GM12892 (cell line): ENCODE measurements around the gene NAGS.

Source experiments
- POLR2A ChIP-seq: IDR thresholded peaks from 2 replicates; pipeline ENCODE4 v1.6.1; 2011; ENCODE audit warnings: low read depth, low read length, control low read depth
- POLR2AphosphoS5 ChIP-seq: IDR thresholded peaks from 2 replicates; pipeline ENCODE4 v1.6.1; 2011; ENCODE audit warnings: low read depth, low read length, control low read depth
- TAF1 ChIP-seq: IDR thresholded peaks from 2 replicates; pipeline ENCODE4 v1.6.1; 2011; ENCODE audit warnings: low read depth, mild to moderate bottlenecking, control low read depth, low read length, borderline replicate concordance

GRCh38 chr17:43987131-43988021, 17.0 kb upstream of the NAGS start:
- TF ChIP-seq POLR2A (no peak), POLR2AphosphoS5 (no peak), TAF1 (no peak)
